Measurements from ENCODE around the gene COQ9. TPM values are rescaled to one million over a fixed set of nuclear protein-coding genes. Genes with fewer than 3 reads are reported as not detected.

COQ9 gene
- total RNA-seq, 1 experiment from 2014 or later = 62.7 TPM

DNA sequence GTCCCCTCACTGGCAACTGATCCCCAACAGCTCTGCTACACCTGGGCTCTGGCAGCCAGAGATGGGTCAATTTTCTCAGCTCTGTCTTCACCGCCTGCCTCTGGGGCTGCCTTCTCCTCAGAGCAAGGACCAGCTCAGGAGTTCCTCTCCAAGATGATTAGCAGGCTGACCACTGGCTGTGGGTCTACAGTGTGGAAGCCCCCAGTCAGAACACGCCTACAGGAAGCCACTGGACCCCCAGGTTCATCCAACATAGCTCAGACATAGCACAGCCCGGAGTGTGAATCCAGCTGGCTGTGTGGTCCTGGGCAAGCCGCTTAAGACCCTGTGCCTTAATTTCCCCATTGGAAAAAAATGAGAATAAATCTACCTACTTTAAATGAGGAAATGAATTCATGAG is 34.1 kb downstream of the COQ9 start (continued):
- TF ChIP-seq, protein P1, sequence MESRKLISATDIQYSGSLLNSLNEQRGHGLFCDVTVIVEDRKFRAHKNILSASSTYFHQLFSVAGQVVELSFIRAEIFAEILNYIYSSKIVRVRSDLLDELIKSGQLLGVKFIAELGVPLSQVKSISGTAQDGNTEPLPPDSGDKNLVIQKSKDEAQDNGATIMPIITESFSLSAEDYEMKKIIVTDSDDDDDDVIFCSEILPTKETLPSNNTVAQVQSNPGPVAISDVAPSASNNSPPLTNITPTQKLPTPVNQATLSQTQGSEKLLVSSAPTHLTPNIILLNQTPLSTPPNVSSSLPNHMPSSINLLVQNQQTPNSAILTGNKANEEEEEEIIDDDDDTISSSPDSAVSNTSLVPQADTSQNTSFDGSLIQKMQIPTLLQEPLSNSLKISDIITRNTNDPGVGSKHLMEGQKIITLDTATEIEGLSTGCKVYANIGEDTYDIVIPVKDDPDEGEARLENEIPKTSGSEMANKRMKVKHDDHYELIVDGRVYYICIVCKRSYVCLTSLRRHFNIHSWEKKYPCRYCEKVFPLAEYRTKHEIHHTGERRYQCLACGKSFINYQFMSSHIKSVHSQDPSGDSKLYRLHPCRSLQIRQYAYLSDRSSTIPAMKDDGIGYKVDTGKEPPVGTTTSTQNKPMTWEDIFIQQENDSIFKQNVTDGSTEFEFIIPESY (IDR thresholded peaks at IDR 0.05; ENCODE audit: extremely low read depth, insufficient replicate concordance, low read length) = no peak

DNA sequence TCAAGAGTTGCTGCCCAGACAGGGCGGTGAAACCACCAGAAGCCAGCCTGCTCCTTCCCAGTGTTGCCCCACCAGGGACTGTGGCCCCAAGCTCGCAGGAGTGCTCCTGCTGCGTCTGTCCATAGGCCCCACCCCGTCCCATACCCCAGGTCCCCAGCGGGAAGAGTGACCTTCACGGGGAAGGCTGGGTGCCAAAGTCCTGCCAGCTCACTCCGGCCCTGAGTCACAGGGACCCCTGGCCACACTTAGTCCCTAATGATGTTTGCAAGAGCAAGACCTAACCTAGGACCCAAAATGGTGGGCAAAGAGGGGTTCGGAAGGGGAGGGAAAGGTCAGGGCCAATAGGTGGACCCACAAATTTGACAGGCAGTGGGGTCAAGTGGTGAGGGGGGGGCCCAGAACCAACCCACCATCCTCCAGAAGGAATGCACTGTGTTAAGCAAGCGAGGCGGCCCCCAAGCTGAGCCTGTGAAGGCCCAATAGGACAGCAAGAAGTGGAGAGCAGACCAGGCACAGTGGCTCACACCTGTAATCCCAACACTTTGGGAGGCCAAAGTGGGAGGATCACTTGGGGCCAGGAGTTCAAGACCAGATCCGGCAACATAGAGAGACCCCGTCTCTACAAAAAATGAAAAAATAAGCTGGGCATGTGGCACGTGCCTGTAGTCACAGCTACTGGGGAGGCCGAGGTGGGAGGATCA is 35.7 kb downstream of the COQ9 start:
- Histone ChIP-seq H2AFZ (ENCODE audit: low read depth, low read length, poor library complexity, severe bottlenecking) (no peak overlapping the region), H3K36me3 (ENCODE audit: control insufficient read depth in 1 of 2, insufficient read depth in 2 of 2, low read length in 2 of 2) (no peaks in the 10 kb centered on the region), H3K9me3 (ENCODE audit: control insufficient read depth in 1 of 2, insufficient read depth in 1 of 2, low read depth in 1 of 2, low read length in 2 of 2) (no peaks in the 10 kb centered on the region), H3K79me2 (ENCODE audit: insufficient read depth, low read length) (no peaks in the 10 kb centered on the region), H3K9me2 (ENCODE audit: insufficient read depth) (no peaks in the 10 kb centered on the region), H3K9ac (ENCODE audit: low read length) (no peak overlapping the region), H3K4me1 (ENCODE audit: control insufficient read depth in 1 of 2, insufficient read depth in 2 of 2, low read length in 2 of 2) (peaks cover 8 to 35% of the 10 kb centered on the region in 2 experiments), H3K4me2 (ENCODE audit: low read length) (no peak overlapping the region), H4K20me1 (ENCODE audit: insufficient read depth) (no peaks in the 10 kb centered on the region), H3K4me3 (replicated peaks in 1 of 2; ENCODE audit: low read depth in 1 of 2, low read length in 2 of 2) (no peak overlapping the region), H3K27me3 (ENCODE audit: insufficient read depth, low read length) (no peaks in the 10 kb centered on the region), H3K27ac (ENCODE audit: low read depth, low read length) (no peak overlapping the region)
- no TSS peak for BruUV-seq (replicated peaks)
- TF ChIP-seq SP1 (IDR thresholded peaks at IDR 0.05; ENCODE audit: low read depth) (no peak), ELF1 (IDR thresholded peaks at IDR 0.05; ENCODE audit: borderline replicate concordance, low read depth) (no peak)
- RAD21 ChIA-PET (ENCODE audit: low non-redundant PET in 1 of 2, low total read pairs in 2 of 2, uncharacterized antibody in 2 of 2, unreplicated experiment in 2 of 2) = no interaction called here
- POLR2A ChIA-PET = no interaction called here
- ATAC-seq (no peak), DNase-seq (ENCODE audit: low read depth, low spot score) (no peak)
- intact Hi-C loops (cut with micrococcal nuclease) = no loop called here
- CTCF ChIA-PET = no interaction called here
